GM20000 (cell line): ENCODE data around the gene C1orf174.

Experiments
- DNase-seq: peaks from one replicate; pipeline ENCODE4 v3.0.0; 2012; ENCODE audit warnings: low spot score
- CTCF ChIP-seq: IDR thresholded peaks from 2 replicates; pipeline ENCODE4 v1.5.1; 2012; ENCODE audit warnings: mild to moderate bottlenecking, control low read depth; ENCODE audit errors: extremely low read depth, missing control alignments

The C1orf174 gene

DNA sequence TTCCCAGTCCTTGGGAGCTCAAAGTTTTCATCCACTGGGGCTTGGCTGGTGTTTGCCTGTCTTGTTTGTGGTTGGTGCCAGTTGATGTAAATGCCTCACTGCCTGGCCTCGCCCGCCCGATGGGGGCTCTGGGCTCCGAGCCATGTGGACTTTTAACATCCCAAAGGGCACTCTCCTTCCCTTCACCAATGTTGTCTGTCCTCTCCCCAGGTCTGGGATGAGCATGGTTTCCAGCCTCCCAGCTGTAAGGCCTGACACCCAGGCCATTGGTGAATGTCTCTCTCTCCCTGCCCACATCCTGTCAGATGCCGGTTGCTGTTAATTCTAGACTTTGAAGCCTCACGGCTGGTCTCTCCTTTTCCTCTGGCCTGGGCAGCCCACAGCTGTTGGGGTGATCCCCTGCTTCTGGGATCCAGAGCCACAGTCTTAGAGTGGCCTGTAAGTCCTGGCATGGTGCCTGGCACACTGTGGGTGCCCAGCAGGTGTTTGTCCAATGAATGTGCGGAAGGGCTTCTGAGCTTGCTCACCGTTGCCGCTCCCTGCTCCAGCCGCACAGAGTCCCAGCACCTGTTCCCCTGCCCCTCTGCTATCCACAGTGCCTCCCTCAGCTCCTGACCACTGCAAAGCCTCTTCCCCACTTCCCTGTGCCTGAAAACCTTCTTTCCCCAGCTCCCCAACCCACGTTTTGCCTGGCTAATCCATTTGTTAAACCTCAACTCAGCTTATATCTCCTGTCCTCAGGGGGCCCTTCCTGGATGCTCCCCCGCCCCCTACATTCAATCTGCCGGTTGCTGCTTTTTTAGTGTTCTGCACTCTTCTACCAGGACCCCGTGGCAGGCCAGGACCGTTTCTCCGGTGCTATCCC, 3.3 kb upstream of the C1orf174 start:
- no peak for DNase-seq
- TF ChIP-seq CTCF: no peak

GRCh38 chr1:3902571-3903091, 2.6 kb upstream of the C1orf174 start:
- no peak for DNase-seq
- no peak for TF ChIP-seq CTCF

- TF ChIP-seq CTCF: no peak
- no peak for DNase-seq
Observed at GRCh38 chr1:3902111-3902511, 2.0 kb upstream of the C1orf174 start.

DNA sequence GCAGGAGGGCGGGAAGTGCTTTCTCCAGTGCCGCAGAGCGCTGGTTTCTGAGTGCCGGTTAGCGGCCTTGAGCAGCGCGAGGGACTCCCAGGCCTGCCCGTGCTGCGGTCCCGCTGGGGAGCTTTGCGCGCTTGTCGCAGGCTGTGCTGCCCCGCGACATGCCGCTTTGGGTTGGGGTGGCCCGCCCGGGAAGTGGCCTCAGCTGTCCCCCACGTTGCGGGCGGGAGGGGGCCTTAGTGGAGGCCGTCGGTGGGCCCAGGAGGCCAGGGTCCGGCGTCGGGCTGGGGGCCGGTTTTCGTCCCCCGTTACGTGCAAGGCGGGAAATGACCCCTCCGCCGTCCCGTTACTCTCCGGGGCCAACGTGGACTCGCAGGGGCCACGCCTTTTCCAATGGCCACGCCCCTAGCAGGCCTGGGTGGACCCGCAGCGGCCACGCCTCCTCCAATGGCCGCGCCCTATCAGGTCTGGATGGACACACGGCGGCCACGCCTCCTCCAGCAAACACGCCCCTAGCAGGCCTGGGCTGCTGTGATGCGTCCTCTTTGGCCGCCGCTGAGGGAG, 977 bp upstream of the C1orf174 start:
- DNase-seq: peak; percentile 97
- no peak for TF ChIP-seq CTCF

DNA sequence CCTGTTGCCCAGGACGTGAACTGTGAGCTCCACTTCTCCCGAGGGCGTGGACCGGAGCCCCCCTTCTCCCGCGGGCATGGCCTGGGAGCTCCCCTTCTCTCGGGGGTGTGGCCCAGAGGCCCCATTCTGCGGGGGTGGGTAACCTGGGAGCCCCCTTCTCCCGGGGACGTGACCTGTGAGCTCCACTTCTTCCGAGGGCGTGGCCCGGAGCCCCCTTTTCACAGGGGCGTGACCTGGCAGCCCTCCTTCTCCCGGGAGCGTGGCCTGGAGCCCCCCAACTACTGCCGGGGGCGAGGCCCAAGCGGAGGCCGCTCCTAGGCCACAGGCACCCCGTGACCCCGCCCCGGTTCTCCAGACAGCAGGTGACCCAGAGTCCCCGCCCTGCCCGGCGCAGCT, 320 bp downstream of the C1orf174 start:
- DNase-seq: peak; percentile 62
- TF ChIP-seq CTCF: no peak

GRCh38 chr1:3898994-3899753, 898 bp downstream of the C1orf174 start:
- no peak for DNase-seq
- TF ChIP-seq CTCF: no peak

- DNase-seq: no peak
- TF ChIP-seq CTCF: no peak
Observed at GRCh38 chr1:3898475-3898735, 1.7 kb downstream of the C1orf174 start.
